ENCODE results near the gene TAS2R60.

- TF ChIP-seq CTCF (conservative IDR thresholded peaks at IDR 0.05; ENCODE audit: low read length) (no peak), EZH2phosphoT487 (IDR thresholded peaks at IDR 0.05; ENCODE audit: borderline replicate concordance, low read depth, low read length) (no peak)
Measured at GRCh38 chr7:143477501-143478150, 34.4 kb downstream of the TAS2R60 start, which contains the start of gene TAS2R41.

Data from OCI-LY7 (cell line).